ENCODE data around the gene WEE1.

WEE1 gene

DNA sequence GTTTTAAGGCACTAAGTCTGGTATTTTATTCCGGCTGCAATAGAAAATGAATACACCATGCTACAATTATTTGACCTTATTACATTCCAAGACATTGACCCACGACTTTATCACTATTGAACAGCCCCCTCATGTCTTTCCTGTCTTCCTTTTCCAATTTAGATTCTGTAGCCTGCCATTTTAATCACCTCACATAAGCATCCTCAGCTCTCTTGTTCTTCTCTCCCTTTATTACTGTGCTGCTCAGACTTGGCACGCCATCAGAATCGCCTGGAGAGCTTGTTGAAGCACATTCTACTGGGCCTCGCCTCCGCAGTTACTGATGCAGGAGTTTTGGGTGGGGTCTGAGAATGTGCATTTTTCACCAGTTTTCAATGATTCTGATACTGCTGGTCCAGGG, 51.7 kb downstream of the WEE1 start:
- no peak for DNase-seq (ENCODE audit: low read depth)
- TF ChIP-seq, protein P1, sequence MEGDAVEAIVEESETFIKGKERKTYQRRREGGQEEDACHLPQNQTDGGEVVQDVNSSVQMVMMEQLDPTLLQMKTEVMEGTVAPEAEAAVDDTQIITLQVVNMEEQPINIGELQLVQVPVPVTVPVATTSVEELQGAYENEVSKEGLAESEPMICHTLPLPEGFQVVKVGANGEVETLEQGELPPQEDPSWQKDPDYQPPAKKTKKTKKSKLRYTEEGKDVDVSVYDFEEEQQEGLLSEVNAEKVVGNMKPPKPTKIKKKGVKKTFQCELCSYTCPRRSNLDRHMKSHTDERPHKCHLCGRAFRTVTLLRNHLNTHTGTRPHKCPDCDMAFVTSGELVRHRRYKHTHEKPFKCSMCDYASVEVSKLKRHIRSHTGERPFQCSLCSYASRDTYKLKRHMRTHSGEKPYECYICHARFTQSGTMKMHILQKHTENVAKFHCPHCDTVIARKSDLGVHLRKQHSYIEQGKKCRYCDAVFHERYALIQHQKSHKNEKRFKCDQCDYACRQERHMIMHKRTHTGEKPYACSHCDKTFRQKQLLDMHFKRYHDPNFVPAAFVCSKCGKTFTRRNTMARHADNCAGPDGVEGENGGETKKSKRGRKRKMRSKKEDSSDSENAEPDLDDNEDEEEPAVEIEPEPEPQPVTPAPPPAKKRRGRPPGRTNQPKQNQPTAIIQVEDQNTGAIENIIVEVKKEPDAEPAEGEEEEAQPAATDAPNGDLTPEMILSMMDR (conservative IDR thresholded peaks at IDR 0.05; ENCODE audit: low read length), result no peak
- no peak overlapping the region for H3K4me3 ChIP-seq (ENCODE audit: low read length)

DNA sequence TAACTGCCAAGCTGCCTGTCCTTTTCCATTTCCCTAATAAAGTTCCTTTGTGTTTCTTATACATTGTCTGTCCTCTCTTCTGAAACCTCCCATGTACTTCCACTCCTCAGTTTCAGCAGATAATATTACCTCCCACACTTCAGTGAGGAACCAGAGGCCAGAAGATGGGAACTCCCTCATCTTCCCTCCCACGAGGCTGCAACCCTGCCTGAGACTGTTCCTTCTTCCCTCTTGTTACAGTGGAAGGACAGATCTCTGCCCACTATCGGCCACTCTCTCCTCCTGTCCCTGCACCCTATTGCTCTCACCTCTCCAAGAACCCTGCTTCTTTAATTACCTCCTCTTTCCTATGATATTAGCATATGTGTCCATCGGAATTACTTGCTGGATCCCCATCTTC, 52.3 kb downstream of the WEE1 start:
- TF ChIP-seq, protein P1 (conservative IDR thresholded peaks at IDR 0.05; ENCODE audit: low read length), result no peak
- H3K4me3 ChIP-seq (ENCODE audit: low read length), result no peak overlapping the region
- DNase-seq (ENCODE audit: low read depth), result no peak

DNA sequence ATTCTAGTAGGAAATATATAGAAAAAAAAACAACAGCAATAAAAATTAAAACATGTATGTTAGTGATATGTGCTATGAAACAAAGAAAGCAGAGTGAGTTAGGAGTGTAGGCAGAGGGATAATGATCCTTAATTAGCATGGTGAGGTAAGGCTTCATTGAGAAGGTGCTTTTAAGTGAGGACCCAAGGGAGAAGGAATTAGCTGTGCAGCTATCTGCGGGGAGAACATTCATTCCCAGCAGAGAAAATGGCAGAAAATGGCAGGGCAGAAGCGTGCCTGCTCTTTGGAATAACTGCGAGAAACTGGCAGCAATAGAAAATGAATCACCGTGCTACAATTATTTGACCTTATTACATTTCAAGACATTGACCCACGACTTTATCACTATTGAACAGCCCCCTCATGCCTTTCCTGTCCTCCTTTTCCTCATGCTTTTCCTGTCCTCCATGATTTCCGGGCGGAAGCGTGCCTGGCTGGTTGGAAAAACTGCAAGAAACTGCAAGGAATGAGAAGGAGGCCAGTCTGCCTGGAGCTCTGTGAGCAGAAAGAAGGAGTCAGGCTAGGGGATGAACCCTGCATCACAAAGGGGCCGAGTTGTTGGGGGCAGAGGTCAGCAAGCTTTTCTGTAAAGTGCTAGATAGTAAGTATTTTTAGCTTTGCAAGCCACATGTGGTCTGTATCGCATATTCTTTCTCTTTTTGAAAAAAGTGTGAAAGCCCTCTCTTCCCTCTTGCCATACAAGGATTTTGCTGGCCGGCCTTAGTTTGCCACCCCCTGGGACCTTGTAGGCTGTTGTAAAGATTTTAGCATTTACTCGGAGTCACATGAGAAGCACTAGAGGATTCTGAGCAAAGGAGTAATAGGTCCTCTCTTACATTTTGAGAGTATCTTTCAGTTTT, 53.3 kb downstream of the WEE1 start:
- H3K4me3 ChIP-seq (ENCODE audit: low read length), result no peak overlapping the region
- TF ChIP-seq, protein P1 (conservative IDR thresholded peaks at IDR 0.05; ENCODE audit: low read length), result no peak
- DNase-seq (ENCODE audit: low read depth), result no peak

DNA sequence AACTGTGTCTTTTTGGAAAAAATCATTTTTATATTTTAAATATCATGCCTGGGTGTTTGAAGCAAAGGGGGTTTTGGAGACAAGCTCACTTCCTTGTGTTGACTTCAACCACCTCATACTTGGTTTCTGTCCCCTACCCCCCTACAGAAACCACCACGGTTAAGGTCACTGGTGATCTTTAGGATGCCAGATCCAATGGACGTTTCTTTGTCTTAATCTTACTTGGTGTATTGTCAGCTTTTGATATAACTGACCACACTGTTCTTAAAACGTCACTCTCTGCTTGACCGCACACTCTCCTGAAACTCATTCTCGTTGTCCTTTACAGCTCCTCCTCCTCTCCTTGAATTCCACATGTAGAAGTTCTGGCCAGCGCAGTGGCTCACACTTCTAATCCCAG, 55.6 kb downstream of the WEE1 start:
- no peak overlapping the region for H3K4me3 ChIP-seq (ENCODE audit: low read length)
- TF ChIP-seq, protein P1 (conservative IDR thresholded peaks at IDR 0.05; ENCODE audit: low read length), result no peak
- DNase-seq (ENCODE audit: low read depth), result no peak

DNA sequence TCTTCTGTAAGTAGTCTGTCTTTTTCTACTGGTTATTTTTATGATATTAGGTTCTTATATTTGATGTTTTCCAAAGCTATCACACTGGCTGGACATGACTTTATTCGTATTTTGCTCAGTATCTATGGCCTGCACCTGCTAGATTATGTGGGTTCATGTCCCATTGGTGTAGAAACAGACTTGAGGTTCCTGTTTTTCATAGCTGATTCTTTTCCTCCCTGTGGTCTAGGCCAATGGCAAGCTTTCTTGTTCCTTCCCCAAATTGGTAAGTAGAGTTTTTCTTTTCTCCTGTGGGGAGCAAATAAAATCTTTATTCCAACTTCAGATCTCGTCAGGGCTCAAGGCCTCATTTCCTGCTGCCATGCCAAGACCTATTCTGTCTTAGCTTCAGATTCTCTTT, 60.2 kb downstream of the WEE1 start:
- TF ChIP-seq, protein P1 (conservative IDR thresholded peaks at IDR 0.05; ENCODE audit: low read length), result no peak
- no peak for DNase-seq (ENCODE audit: low read depth)
- H3K4me3 ChIP-seq (ENCODE audit: low read length), result no peak overlapping the region

DNA sequence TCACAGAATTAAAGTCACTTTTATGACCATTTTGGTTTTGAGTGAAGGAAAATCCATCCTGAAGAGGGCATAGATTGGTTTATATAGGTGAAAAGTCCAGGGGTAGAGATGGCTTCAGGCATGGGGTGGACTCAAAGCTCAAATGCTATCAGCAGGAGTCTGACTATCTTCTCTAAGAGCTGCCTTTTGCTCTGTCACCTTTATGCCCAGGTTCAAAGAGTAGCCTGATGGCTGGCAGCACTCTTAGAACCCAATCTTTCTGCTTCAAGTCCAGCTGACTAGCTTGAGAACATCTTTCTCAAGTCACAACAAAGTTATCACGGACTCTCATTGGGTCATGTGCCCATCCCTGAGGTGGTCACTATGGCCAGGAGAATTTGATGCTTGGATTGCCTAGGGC, 63.2 kb downstream of the WEE1 start:
- H3K4me3 ChIP-seq (ENCODE audit: low read length), result no peak overlapping the region
- no peak for DNase-seq (ENCODE audit: low read depth)
- TF ChIP-seq, protein P1 (conservative IDR thresholded peaks at IDR 0.05; ENCODE audit: low read length), result no peak

DNA sequence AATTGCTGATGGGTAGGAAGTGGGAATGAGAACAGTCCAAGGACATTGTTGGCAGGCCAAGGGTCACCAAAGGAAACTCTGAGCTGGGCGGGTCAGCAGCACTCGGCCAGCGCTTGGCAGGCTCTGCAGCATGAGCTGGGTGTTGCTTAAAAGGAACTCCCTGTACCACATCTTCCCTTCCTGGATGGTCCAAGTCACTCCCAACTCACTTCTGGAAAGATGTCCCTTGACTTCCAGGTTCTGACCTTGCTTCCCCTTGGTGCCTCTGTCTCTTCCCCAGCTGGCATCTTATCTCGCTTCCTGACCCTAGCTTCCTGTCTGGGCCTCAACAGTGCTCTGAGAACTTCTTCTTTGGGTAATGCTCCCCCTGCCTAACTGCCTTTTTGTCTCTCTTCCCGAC, 65.6 kb downstream of the WEE1 start:
- TF ChIP-seq, protein P1 (conservative IDR thresholded peaks at IDR 0.05; ENCODE audit: low read length), result no peak
- H3K4me3 ChIP-seq (ENCODE audit: low read length), result no peak overlapping the region
- no peak for DNase-seq (ENCODE audit: low read depth)
